Activated CD8-positive, alpha-beta memory T cell treated with anti-CD3 and anti-CD28 coated beads, Interleukin-2, amount 50 U/mL, for 24 hours (primary cell): Measurements from ENCODE around the gene ORMDL2.
"Not testable (repeated sequence)": the region's sequence is repeated elsewhere in the genome, so short reads cannot be mapped to it uniquely, and the experiment has no call there.

ENCODE experiments used
- DNase-seq: peaks from one replicate; pipeline ENCODE4 v3.0.0-alpha.2; 2020; ENCODE audit errors: extremely low read depth

The ORMDL2 gene

DNA sequence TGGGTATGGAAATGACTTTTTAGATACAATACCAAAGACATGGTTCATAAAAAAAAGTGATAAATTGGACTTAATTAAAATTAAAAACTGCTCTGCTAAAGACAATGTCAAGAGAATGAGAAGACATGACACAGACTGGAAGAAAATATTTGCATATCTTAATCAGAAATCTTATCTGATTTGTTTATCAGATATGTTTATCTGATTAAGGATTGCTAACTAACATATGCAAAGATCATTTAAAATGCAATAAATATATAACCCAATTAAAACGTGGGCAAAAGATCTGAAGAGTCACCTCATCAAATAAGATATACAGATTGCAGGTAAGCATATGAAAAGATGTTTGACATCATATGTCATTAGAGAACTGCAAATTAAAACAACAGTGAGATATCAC is 34.9 kb downstream of the ORMDL2 start:
- DNase-seq, result no peak

DNA sequence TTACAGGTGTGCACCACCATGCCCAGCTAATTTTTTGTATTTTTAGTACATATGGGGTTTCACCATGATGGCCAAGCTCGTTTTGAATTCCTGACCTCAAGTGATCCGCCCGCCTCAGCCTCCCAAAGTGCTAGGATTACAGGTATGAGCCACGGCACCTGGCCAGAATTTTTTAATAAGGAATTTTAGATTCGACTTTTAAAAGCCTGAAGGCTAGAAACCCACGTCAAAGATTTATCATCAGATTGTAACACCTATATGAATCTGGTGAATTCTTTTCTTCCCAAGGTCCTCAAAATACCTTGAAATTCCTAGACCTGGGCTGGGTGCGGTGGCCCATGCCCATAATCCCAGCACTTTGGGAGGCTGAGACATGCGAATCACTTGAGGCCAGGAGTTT is 43.6 kb downstream of the ORMDL2 start:
- DNase-seq, result no peak

DNA sequence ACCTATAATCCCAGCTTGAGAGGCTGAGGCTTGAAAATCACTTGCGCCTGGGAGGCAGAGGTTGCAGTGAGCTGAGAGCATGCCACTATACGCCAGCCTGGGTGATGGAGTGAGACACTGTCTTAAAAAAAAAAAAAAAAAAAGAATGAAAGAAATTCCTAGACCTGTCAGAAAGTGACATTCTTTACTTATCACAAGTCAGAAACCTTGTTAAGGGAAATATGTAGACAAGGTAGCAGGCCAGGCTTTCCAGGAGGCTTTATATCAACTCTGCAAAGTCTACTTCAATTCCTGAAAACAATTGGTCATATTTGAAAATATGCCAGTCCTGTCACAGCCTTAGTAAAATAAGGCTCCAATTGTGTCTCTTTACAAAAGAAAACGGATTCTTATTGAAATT is 44.0 kb downstream of the ORMDL2 start:
- no peak for DNase-seq

DNA sequence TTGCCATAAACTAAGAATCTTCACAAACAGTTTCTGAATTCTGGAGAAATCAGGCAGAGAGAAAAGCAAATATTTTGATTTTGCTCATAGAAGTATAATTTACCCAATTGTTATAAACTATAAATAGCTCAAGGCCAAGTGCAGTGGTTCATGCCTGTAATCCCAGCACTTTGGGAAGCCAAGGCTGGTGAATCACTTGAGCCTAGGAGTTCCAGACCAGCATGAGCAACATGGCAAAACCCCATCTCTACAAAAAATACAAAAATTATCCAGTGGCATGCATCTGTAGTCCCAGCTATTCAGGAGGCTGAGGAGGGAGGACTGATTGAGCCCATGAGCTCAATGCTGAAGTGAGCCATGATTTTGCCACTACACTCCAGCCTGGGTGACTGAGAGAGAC is 44.4 kb downstream of the ORMDL2 start:
- DNase-seq, result no peak

DNA sequence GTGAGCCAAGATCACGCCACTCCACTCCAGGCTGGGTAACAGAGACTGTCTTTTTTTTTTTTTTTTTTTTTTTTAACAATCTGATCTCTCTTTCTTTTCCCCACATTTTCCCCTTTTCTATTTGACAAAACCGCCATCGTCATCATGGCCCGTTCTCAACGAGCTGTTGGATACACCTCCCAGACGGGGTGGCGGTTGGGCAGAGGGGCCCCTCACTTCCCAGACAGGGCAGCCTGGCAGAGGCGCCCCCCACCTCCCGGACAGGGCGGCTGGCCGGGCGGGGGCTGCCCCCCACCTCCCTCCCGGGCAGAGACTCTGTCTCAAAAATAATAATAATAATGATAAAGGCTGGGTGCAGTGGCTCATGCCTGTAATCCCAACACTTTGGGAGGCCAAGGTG is 45.1 kb downstream of the ORMDL2 start:
- DNase-seq, result not testable (repeated sequence)

DNA sequence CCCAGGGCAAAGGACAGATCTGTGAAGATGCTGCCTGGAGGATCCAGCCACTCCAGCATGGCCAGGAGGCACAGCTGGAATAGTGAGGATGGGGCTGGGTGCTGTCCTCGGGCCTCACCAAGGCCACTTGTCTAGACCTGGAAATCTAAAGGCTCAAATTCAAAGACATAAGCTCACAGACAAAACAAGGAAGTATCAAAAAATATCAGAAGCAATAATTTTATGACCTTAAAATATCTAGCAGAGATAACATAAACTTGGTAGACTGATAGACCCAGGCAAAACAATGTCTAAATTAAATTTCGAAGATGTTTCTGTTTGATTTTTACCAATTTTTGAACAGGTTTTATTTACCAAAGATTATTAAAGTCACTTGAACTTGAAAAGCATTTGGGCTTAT is 47.5 kb downstream of the ORMDL2 start:
- no peak for DNase-seq

DNA sequence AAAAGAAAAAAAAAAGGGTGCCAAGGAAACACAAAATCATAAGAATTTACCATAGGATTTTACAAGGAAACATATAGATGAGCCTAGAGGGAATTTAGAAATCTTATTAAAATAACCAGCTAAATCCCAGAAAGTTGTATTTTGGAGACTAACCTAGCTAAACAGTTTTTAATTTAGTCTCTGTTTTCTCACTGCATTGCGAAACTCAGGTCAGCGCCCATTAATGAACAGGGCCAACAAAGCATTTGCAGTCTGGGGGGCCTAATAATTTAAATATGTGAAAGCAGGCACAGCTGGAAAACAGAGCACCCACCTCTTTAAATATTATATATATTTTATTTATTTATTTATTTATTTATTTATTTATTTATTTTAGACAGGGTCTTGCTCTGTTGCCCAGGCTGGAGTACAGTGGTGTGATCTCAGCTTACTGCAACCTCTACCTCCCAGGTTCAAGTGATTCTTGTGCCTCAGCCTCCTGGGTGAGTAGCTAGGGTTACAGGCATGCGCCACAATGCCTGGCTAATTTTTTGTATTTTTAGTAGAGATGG is 48.7 kb downstream of the ORMDL2 start:
- DNase-seq, result not testable (repeated sequence)
